ENCODE results near the gene LIFR.
"Not testable (repeated sequence)": the region's sequence is repeated elsewhere in the genome, so short reads cannot be mapped to it uniquely, and the experiment has no call there.

LIFR gene

GRCh38 chr5:38543886-38544285, 12.6 kb downstream of the LIFR start:
- no peak for DNase-seq

DNA sequence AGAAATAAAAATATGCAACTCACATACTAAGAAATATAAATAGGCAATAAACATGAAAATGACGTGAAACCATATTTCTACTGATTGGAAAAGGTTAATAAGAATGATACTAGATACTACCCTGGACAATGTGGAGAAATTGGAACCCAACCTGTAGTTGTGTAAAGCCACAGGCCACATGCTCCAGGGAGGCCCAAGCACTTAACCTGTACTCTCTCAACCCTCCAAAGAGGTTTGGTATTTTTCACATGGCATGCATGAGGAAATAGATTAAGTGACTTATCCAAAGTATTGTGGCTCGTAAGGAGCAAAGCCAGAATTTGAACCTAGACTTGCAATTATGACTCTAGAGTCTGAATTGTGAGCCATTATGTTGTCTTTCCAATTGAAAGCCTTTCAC, 13.4 kb downstream of the LIFR start:
- DNase-seq, result no peak

DNA sequence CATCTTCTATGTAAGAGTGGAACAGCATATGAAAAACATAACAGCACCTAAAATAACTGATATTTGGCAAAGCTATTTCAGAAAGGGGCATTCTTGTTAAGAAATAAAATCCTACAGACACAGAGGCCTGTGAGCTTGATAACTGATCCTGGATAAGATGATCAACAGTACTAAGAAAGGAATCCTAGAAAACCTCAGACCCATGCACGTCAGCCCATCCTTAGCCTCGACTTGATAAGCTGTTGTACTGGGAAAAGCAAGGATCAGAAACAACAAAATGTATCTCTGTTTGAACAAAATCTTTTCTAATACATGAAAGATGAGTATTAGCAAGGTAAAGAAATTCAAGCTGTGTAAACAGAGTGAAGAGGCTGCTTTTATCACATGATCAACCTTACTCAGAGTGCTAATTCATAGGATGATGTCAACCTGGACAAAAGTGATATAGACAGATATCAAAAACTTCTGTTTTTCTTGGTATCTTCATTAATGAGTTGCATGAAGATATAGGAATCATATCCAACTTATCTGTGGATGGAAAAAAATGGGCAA, 15.2 kb downstream of the LIFR start:
- no peak for DNase-seq

GRCh38 chr5:38540314-38540713, 16.1 kb downstream of the LIFR start:
- no peak for DNase-seq

GRCh38 chr5:38538161-38538560, 18.3 kb downstream of the LIFR start:
- DNase-seq, result no peak

- DNase-seq, result no peak
Observed at GRCh38 chr5:38537505-38537904, 18.9 kb downstream of the LIFR start.

DNA sequence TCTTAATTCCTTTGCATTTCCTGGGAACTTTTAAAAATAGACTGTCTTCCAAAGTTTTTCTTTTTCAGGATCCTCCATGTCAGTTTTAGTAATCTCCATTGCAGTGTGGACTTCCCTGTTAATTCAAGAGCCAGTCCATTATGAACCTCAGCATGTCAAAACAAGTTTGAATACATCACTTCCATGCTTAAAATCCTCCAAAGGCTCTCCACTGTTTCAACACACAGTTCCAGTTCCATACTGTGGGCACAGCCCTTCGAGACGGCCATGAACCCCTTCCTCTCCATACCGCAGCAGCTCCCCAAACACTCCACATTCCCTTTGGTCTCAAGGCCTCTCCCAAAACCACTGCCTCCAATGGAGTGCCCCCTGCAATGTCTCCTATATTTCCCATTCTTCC, 19.5 kb downstream of the LIFR start:
- DNase-seq, result no peak

- no peak for DNase-seq
Observed at GRCh38 chr5:38535845-38536244, 20.6 kb downstream of the LIFR start.

DNA sequence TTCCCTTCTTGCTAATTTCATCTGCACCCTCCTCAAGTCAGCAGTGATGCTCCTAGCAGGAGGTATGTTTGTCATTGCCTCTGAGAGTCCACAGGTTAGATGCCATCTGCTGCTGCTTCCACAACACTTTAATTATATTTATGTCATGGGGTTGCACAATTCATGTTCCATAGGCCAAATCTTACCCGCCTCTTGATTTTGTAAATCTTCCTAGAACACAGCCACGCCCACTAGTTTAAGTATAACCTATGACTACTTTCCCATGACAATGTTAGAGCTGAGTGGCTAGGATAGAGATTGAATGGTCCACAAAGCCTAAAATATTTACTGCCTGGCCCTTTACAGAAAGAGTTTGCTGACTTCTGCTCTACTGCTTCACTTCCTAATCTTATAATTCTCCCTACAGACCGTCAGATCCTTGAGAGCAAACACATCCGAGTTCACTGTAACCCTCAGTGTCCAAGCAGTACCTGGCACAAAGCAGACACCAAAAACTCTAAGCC, 21.1 kb downstream of the LIFR start:
- DNase-seq, result no peak

DNA sequence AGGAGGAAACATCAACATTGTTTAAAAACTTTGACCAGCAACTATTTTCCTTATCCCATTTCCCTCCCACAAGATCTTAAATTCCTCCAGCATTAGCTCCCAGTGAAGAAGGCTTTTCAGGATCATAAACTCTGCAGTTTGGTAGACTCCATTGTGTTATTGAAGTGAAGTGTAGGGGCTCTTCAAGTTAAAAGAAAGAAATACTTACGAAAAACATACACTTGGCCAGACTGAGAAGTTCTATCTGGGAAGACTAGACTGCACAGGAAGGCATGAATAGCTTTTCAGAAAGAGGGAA, 22.3 kb downstream of the LIFR start:
- no peak for DNase-seq

GRCh38 chr5:38533286-38534155, 22.9 kb downstream of the LIFR start:
- DNase-seq, result no peak

GRCh38 chr5:38532165-38532669, 24.2 kb downstream of the LIFR start:
- DNase-seq, result no peak

DNA sequence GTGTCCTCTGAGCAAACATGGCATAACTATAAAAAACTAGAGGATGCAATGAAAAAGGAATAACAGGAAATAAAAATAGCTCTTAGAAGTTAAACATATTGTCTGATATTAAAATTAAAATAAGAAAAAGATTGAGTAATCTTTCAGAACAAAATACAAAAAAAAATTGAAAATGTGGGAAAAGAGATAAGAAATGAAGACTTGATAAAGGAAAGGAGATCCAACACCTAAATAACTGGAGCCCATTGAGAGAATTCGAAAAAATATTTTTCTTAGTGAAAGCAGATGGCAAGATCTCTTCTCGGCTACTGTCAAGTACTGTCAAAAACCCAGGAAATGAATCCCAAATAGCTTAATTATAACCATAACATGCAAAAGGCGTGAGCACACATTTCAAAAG, 24.9 kb downstream of the LIFR start:
- DNase-seq, result no peak

- no peak for DNase-seq
Observed at GRCh38 chr5:38529955-38530646, 26.3 kb downstream of the LIFR start.

DNA sequence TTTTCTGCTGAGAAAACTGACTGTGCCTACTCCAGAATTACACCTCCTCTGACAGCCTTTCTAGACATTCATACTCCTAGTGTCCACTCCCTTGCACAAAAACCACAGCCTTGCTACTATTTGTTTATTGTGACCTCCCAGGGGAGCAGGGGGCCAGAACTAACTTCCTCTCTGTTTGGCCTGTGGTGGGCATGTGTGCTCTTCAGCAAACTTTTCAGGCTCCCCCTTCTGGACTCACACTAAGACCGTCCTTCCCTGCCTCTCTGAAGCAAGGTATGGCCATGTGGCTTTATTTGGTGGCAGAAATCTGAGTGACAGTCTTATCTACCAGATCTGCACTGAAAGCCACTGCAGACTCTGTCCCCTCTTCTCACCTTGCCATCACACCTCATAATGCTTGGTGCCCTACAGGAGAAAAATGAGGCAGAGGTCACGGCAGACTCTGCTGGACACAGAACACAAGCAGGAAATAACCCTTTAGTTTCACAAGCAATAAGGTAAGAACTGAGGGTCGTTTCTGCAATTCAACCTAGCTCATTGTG, 28.2 kb downstream of the LIFR start:
- DNase-seq, result no peak

- no peak for DNase-seq
Observed at GRCh38 chr5:38527475-38527874, 29.0 kb downstream of the LIFR start.

GRCh38 chr5:38524022-38524421, 32.4 kb downstream of the LIFR start:
- no peak for DNase-seq

DNA sequence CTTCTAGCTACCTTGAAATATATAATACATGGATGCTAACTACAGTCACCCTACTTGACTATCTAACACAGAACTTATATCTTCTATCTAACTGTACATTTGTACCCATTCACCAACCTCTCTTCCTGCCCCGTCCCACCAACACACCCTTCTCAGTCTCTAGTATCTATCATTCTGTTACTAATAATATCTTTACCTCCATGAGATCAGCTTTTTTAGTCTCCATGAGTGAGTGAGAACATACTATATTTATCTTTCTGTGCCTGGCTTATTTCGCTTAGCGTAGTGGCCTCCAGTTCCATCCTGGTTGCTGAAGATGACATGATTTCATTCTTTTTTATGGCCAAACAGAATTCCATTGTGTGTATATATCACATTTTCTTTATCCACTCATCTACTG, 37.0 kb downstream of the LIFR start:
- DNase-seq, result no peak

DNA sequence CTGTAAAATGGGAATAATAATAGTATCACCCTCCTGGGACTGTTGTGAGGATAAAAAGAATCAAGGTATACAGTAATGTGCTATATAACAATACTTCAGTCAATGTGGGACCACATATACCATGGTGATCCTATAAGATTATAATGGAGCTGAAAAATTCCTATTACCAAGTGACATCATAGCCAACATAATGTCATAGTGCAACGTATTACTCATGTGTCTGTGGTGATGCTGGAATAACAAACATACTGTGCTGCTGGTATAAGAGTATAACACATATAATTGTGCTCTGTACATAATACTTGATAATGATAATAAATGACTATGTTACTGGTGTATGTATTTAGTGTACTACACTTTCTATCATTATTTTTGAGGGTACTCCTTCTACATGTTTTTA, 38.1 kb downstream of the LIFR start:
- no peak for DNase-seq

GRCh38 chr5:38516649-38517048, 39.8 kb downstream of the LIFR start:
- not testable (repeated sequence) for DNase-seq

DNA sequence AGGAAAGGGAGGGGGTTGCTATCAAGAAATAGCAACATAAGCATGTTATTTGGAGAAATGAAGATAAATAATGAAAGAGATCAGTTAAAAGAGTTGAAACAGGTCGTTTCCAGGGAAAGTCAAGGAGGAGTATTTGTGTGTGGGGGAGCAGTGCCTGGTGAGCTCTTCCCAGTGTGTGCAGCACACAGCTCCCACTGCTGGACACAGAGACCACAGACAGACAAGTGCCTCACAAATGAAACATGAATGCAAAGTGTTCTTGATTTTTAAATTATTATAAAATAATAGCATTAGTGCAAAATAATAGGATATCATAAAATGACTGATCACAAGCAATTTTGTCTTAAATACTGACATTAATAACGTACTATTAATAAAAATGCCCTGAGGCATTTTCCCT, 40.8 kb downstream of the LIFR start:
- no peak for DNase-seq

GRCh38 chr5:38515092-38515491, 41.4 kb downstream of the LIFR start:
- DNase-seq, result no peak

DNA sequence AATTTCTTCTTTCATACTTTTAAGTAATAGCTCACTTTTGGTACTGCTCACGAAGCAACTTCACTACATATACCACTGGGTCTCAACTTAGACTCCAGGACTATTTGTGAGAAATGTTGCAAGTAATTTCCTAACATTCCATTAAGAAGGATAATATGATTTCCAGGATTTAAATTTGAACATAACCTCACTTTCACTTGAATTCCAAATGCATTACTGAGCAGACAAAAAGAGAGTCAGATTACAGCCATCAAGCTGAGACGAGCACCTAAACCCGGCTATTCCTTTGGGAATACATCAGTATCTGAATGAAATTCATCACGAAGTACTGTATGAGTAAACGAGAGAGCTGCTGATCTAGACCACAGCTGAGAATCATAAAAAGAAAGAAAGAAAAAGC, 47.3 kb downstream of the LIFR start:
- no peak for DNase-seq

GRCh38 chr5:38506302-38506701, 50.1 kb downstream of the LIFR start:
- no peak for DNase-seq

Data from hematopoietic multipotent progenitor cell treated with erythropoietin and hydrocortisone succinate and interleukin-3 and kit ligand, for 8 days (in vitro differentiated cells).